HS-27A (cell line): ENCODE measurements around the gene ENTPD2.
"Not testable (repeated sequence)": the region's sequence is repeated elsewhere in the genome, so short reads cannot be mapped to it uniquely, and the experiment has no call there.

Source experiments
- DNase-seq: peaks from one replicate; pipeline ENCODE4 v3.0.0-alpha.2; 2012; ENCODE audit warnings: low read depth, missing footprints

Gene ENTPD2

GRCh38 chr9:137015976-137016375, 37.9 kb downstream of the ENTPD2 start:
- DNase-seq, result no peak

- no peak for DNase-seq
These were observed 38.3 kb downstream of the ENTPD2 start for GRCh38 chr9:137015540-137015930.

GRCh38 chr9:137014776-137015539, 38.9 kb downstream of the ENTPD2 start:
- no peak for DNase-seq

- no peak for DNase-seq
These were observed 39.7 kb downstream of the ENTPD2 start for GRCh38 chr9:137014166-137014565.

GRCh38 chr9:137013571-137013940, 40.3 kb downstream of the ENTPD2 start:
- no peak for DNase-seq

- no peak for DNase-seq
These were observed 40.9 kb downstream of the ENTPD2 start for GRCh38 chr9:137012694-137013570.

GRCh38 chr9:137011907-137012675, 41.8 kb downstream of the ENTPD2 start:
- DNase-seq, result no peak

- DNase-seq, result no peak
These were observed 42.7 kb downstream of the ENTPD2 start for GRCh38 chr9:137011156-137011555.

GRCh38 chr9:137009938-137010732, 43.7 kb downstream of the ENTPD2 start:
- DNase-seq, result no peak

GRCh38 chr9:137009217-137009616, 44.6 kb downstream of the ENTPD2 start:
- DNase-seq, result no peak

GRCh38 chr9:137008312-137008711, 45.5 kb downstream of the ENTPD2 start:
- DNase-seq, result no peak

- no peak for DNase-seq
These were observed 46.0 kb downstream of the ENTPD2 start for GRCh38 chr9:137007816-137008270.

GRCh38 chr9:137007108-137007815, 46.6 kb downstream of the ENTPD2 start:
- no peak for DNase-seq

GRCh38 chr9:137006116-137007003, 47.5 kb downstream of the ENTPD2 start:
- DNase-seq, result no peak

GRCh38 chr9:137004285-137004684, 49.6 kb downstream of the ENTPD2 start:
- DNase-seq, result not testable (repeated sequence)

- DNase-seq, result no peak
These were observed 51.2 kb downstream of the ENTPD2 start for GRCh38 chr9:137002646-137003041.

- DNase-seq, result no peak
These were observed 51.8 kb downstream of the ENTPD2 start for GRCh38 chr9:137001857-137002645.

- no peak for DNase-seq
These were observed 53.5 kb downstream of the ENTPD2 start for GRCh38 chr9:137000177-137000930.
